Stomach (tissue), 4 donors: ENCODE results near the gene C1QTNF12.

Source experiments
- CTCF ChIP-seq, 7 experiments: fragments of 450-650 bp in 4 of 7; fragments of 200-600 bp in 3 of 7; sonication (generic) in 3 of 7; IDR thresholded peaks; one replicate each; pipeline ENCODE4 v1.5.1; 2016 to 2019; ENCODE audit warnings: antibody characterized with exemption in 7 of 7, control low read depth in 2 of 7, mild to moderate bottlenecking in 1 of 7
- EP300 ChIP-seq: sonication (generic); formaldehyde crosslinking; IDR thresholded peaks from one replicate; pipeline ENCODE4 v1.6.1; 2017; ENCODE audit warnings: antibody characterized with exemption
- POLR2AphosphoS5 ChIP-seq, 3 donors: sonication (generic); formaldehyde crosslinking; IDR thresholded peaks; one replicate each; pipeline ENCODE4 v1.6.1; 2016; ENCODE audit warnings: antibody characterized with exemption in 3 of 3

GRCh38 chr1:1242461-1243265 is 3.9 kb downstream of the C1QTNF12 start:
- no peak for TF ChIP-seq POLR2AphosphoS5 (IDR thresholded peaks at IDR 0.05)
- TF ChIP-seq CTCF (IDR thresholded peaks at IDR 0.05) = no peak
- TF ChIP-seq EP300 = no peak
